Muscle of leg (tissue), 11 donors: ENCODE results near the gene CHMP6. TPM values are rescaled to one million over a fixed set of nuclear protein-coding genes. Genes with fewer than 3 reads are reported as not detected.

Experiments
- DNase-seq: peaks from one replicate; pipeline ENCODE4 v3.0.0; 2013
- H3K27ac ChIP-seq: one replicate; pipeline ENCODE4 v1.5.1; 2013; ENCODE audit warnings: mild to moderate bottlenecking, low read length, control low read depth
- H3K27me3 ChIP-seq: one replicate; pipeline ENCODE4 v1.6.1; 2013; ENCODE audit warnings: low read length; ENCODE audit not compliant: control insufficient read depth, insufficient read depth
- H3K36me3 ChIP-seq: one replicate; pipeline ENCODE4 v1.6.1; 2013; ENCODE audit warnings: low read length; ENCODE audit not compliant: control insufficient read depth, insufficient read depth
- H3K4me1 ChIP-seq: one replicate; pipeline ENCODE4 v1.6.1; 2013; ENCODE audit warnings: low read length; ENCODE audit not compliant: control insufficient read depth, insufficient read depth
- H3K4me3 ChIP-seq: one replicate; pipeline ENCODE4 v1.5.1; 2013; ENCODE audit warnings: low read length, control low read depth
- H3K9me3 ChIP-seq: replicated peaks from 2 replicates; pipeline ENCODE4 v1.6.1; 2013; ENCODE audit warnings: low read depth, low read length; ENCODE audit not compliant: control insufficient read depth
- WGBS: methylation state at CpG from one replicate; pipeline ENCODE4 v1.1.5; 2013; ENCODE audit warnings: missing lambda C conversion rate; ENCODE audit not compliant: insufficient coverage; 5-methylcytosine and 5-hydroxymethylcytosine counted together
- polyA plus RNA-seq, 8 donors: library from polyadenylated mRNA; unstranded; fragments of 120-200 nt; gene quantifications; one replicate each; pipeline versions ENCODE4 v1.2.1 to v1.2.3, GENCODE V29; 2013; ENCODE audit warnings: inconsistent platforms in 1 of 8, low replicate concordance in 1 of 8; ENCODE audit not compliant: insufficient read length in 8 of 8, insufficient read depth in 1 of 8
- total RNA-seq: library from RNA; stranded (reverse); fragments of 120-200 nt; gene quantifications from one replicate; pipeline ENCODE4 v1.2.4, GENCODE V29; 2013

The CHMP6 gene
- total and polyA plus RNA-seq, 9 donors: 7.8 to 32.1 (median 25.4) TPM

GRCh38 chr17:80981929-80982425 is 9.7 kb upstream of the CHMP6 start:
- no peak overlapping the region for H3K4me3 ChIP-seq
- peaks cover 12% of the 10 kb centered on the region for H3K27me3 ChIP-seq
- peaks cover 30% of the 10 kb centered on the region for H3K4me1 ChIP-seq
- peaks cover 2% of the 10 kb centered on the region for H3K9me3 ChIP-seq
- no peak overlapping the region for H3K27ac ChIP-seq
- no peaks in the 10 kb centered on the region for H3K36me3 ChIP-seq
- DNase-seq: no peak
- WGBS: 60% methylated on average over 14 of the region's 17 CpGs

GRCh38 chr17:80982426-80982974 is 9.1 kb upstream of the CHMP6 start:
- H3K4me1 ChIP-seq: peaks cover 30% of the 10 kb centered on the region
- 75% methylated on average over 13 of the region's 17 CpGs for WGBS
- peaks cover 12% of the 10 kb centered on the region for H3K27me3 ChIP-seq
- H3K4me3 ChIP-seq: no peak overlapping the region
- DNase-seq: no peak
- H3K27ac ChIP-seq: no peak overlapping the region
- H3K9me3 ChIP-seq: no peaks in the 10 kb centered on the region
- H3K36me3 ChIP-seq: no peaks in the 10 kb centered on the region

GRCh38 chr17:80983545-80983944 is 8.1 kb upstream of the CHMP6 start:
- DNase-seq: no peak
- Histone ChIP-seq H3K4me1 (peaks cover 31% of the 10 kb centered on the region), H3K27ac (no peak overlapping the region), H3K9me3 (no peaks in the 10 kb centered on the region), H3K27me3 (peaks cover 15% of the 10 kb centered on the region), H3K36me3 (no peaks in the 10 kb centered on the region), H3K4me3 (no peak overlapping the region)
- 80% methylated on average over 8 of the region's 17 CpGs for WGBS

- 38% methylated on average over 7 of the region's 7 CpGs for WGBS
- no peaks in the 10 kb centered on the region for H3K9me3 ChIP-seq
- peak; percentile 80 for DNase-seq
- H3K4me3 ChIP-seq: no peak overlapping the region
- no peaks in the 10 kb centered on the region for H3K36me3 ChIP-seq
- H3K27ac ChIP-seq: no peak overlapping the region
- H3K4me1 ChIP-seq: peaks cover 23% of the 10 kb centered on the region
- H3K27me3 ChIP-seq: peaks cover 17% of the 10 kb centered on the region
Observed at GRCh38 chr17:80984749-80985148, 6.9 kb upstream of the CHMP6 start.

- Histone ChIP-seq H3K4me1 (peaks cover 16% of the 10 kb centered on the region), H3K9me3 (no peaks in the 10 kb centered on the region), H3K27me3 (peaks cover 17% of the 10 kb centered on the region), H3K27ac (no peak overlapping the region), H3K4me3 (no peak overlapping the region), H3K36me3 (no peaks in the 10 kb centered on the region)
- WGBS: 66% methylated on average over 4 of the region's 7 CpGs
- DNase-seq: no peak
Observed at GRCh38 chr17:80986046-80986445, 5.6 kb upstream of the CHMP6 start.

GRCh38 chr17:80986816-80987475 is 4.7 kb upstream of the CHMP6 start:
- Histone ChIP-seq H3K9me3 (no peaks in the 10 kb centered on the region), H3K4me1 (peaks cover 19% of the 10 kb centered on the region), H3K4me3 (no peak overlapping the region), H3K27ac (no peak overlapping the region), H3K27me3 (peaks cover 11% of the 10 kb centered on the region), H3K36me3 (no peaks in the 10 kb centered on the region)
- no peak for DNase-seq
- WGBS: 44% methylated on average over 17 of the region's 18 CpGs

GRCh38 chr17:80987941-80988461 is 3.6 kb upstream of the CHMP6 start:
- H3K27me3 ChIP-seq: peaks cover 5% of the 10 kb centered on the region
- no peak for DNase-seq
- no peak overlapping the region for H3K4me3 ChIP-seq
- H3K36me3 ChIP-seq: no peaks in the 10 kb centered on the region
- H3K27ac ChIP-seq: no peak overlapping the region
- H3K4me1 ChIP-seq: peaks cover 26% of the 10 kb centered on the region
- WGBS: 73% methylated on average over 12 of the region's 16 CpGs
- H3K9me3 ChIP-seq: no peaks in the 10 kb centered on the region

GRCh38 chr17:80989586-80989913 is 2.1 kb upstream of the CHMP6 start:
- peaks cover 3% of the 10 kb centered on the region for H3K36me3 ChIP-seq
- WGBS: 83% methylated on average over 11 of the region's 11 CpGs
- H3K9me3 ChIP-seq: no peaks in the 10 kb centered on the region
- DNase-seq: peak; percentile 12
- H3K27me3 ChIP-seq: peaks cover 5% of the 10 kb centered on the region
- no peak overlapping the region for H3K27ac ChIP-seq
- peaks cover 32% of the 10 kb centered on the region for H3K4me1 ChIP-seq
- no peak overlapping the region for H3K4me3 ChIP-seq

- Histone ChIP-seq H3K27ac (no peak overlapping the region), H3K4me3 (peak overlapping the region; percentile 52), H3K9me3 (no peaks in the 10 kb centered on the region), H3K36me3 (peaks cover 16% of the 10 kb centered on the region), H3K27me3 (peaks cover 5% of the 10 kb centered on the region), H3K4me1 (peaks cover 27% of the 10 kb centered on the region)
- 54% methylated on average over 16 of the region's 22 CpGs for WGBS
- peak; percentile 13 for DNase-seq
Observed at GRCh38 chr17:80990921-80991644, 558 bp upstream of the CHMP6 start.
